AG10803 (cell line): Measurements from ENCODE around the gene PHLPP1.

ENCODE experiments used
- DNase-seq: peaks from one replicate; pipeline ENCODE4 v3.0.0; 2010; ENCODE audit warnings: low read depth
- H3K4me3 ChIP-seq: 2 replicates; pipeline ENCODE4 v1.5.1; 2011; ENCODE audit warnings: mild to moderate bottlenecking, low read length, control low read depth
- TF ChIP-seq, protein P1 (sequence below): conservative IDR thresholded peaks from 2 replicates; pipeline ENCODE4 v1.5.1; 2011; ENCODE audit warnings: mild to moderate bottlenecking, low read length, control low read depth, inconsistent platforms

Gene PHLPP1

DNA sequence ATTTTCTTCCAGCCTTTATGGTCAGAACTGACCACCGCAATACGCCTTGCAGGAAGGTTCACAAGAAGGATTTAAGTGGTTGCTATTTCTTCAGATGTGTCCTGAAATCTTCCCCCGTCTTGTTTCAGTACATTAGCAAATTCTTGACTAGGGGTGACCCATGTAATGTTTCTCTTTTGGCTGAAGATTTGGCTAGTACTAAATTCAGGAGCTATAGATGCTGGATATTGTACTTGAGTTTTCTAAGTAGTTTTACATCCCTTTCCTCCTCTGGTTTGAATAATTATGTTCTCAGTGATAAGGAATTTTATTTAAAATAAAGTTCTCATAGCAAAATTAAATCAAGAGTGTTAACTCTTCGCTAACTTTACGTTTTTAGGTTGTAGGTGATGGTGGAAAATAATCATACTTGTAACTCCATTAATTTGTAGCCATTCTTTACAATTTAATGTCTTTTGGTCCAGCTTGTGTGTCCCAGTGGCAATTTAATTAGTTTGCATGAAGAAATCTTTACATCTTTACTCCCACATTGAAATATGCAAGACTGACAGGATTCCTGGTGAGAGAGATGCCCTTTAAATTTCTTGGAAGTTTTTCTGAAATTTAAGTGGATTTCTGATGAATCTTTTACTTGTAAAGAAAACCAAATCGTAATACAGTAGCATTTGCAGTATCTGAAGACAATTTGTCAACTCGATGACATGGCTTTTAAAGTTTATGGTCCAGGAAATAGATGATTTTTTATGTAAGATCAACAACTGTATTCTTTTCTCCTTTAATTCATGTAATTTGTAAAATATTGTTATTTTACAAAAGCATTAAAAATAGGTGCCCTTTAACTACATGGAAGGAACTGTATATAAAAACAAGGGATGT lies 2.8 kb downstream of the PHLPP1 start:
- TF ChIP-seq, protein P1, sequence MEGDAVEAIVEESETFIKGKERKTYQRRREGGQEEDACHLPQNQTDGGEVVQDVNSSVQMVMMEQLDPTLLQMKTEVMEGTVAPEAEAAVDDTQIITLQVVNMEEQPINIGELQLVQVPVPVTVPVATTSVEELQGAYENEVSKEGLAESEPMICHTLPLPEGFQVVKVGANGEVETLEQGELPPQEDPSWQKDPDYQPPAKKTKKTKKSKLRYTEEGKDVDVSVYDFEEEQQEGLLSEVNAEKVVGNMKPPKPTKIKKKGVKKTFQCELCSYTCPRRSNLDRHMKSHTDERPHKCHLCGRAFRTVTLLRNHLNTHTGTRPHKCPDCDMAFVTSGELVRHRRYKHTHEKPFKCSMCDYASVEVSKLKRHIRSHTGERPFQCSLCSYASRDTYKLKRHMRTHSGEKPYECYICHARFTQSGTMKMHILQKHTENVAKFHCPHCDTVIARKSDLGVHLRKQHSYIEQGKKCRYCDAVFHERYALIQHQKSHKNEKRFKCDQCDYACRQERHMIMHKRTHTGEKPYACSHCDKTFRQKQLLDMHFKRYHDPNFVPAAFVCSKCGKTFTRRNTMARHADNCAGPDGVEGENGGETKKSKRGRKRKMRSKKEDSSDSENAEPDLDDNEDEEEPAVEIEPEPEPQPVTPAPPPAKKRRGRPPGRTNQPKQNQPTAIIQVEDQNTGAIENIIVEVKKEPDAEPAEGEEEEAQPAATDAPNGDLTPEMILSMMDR: no peak
- DNase-seq: peak; percentile 7

DNA sequence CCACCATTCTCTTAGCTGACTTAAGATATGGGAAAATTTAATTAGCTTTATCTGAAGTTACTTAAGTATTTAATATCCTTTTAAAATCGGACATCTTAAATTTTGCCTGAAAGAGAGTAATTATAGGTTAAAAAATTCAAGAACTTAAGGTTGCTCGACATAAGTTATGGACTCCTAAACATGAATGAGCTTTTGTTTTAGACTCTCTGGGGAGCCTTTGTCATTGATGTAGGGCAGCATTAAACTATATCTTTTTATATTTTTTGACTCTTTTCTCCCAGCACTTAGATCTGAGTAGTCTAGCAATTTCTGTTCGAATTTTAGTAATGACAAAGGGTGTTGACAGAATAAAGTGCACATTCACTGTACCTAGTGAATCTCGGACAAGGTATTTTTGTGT lies 4.7 kb downstream of the PHLPP1 start:
- no peak for DNase-seq
- TF ChIP-seq, protein P1: no peak
- no peak overlapping the region for H3K4me3 ChIP-seq

More for the DNA sequence above, 2.8 kb downstream of the PHLPP1 start:
- H3K4me3 ChIP-seq: peak overlapping the region; percentile 66

DNA sequence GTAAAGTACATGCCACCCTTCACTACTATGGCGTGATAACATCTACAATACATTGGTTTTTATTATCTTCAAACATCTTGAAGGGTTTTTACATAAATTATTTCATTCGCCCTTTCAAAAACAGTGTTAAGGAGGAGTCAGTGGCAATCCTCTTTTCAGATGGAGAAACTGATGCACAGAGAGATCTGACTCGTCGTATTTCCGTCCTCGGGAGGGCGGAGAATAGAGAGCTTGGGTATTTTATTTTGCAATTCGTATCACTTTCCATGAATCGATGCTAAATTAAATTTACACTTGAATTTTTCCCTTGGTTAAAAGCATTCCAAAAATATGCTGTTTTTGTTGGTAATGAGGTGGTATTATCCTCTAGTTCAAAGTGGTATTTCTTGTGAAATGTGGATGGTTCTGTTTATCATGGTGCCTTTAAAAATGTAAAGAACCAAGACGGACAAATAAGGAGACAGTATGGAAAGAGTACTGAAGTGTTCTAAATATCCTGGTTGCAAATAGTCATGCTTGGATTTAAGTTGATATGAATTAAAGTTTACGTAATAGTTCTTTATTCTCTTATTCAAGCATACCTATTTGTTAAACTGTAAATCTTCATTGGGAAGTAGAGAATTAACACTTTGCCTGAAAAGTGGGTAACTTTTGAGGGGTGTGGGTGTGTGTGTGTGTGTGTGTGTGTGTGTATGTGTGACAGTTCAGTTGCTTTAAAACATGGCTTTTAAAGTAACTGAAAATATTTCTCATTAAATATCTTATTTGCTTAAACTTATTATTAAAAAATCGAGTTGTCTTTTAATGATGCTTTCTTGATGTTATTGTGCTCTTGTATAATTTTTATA lies 5.6 kb downstream of the PHLPP1 start:
- no peak for DNase-seq
- TF ChIP-seq, protein P1: no peak
- no peak overlapping the region for H3K4me3 ChIP-seq

DNA sequence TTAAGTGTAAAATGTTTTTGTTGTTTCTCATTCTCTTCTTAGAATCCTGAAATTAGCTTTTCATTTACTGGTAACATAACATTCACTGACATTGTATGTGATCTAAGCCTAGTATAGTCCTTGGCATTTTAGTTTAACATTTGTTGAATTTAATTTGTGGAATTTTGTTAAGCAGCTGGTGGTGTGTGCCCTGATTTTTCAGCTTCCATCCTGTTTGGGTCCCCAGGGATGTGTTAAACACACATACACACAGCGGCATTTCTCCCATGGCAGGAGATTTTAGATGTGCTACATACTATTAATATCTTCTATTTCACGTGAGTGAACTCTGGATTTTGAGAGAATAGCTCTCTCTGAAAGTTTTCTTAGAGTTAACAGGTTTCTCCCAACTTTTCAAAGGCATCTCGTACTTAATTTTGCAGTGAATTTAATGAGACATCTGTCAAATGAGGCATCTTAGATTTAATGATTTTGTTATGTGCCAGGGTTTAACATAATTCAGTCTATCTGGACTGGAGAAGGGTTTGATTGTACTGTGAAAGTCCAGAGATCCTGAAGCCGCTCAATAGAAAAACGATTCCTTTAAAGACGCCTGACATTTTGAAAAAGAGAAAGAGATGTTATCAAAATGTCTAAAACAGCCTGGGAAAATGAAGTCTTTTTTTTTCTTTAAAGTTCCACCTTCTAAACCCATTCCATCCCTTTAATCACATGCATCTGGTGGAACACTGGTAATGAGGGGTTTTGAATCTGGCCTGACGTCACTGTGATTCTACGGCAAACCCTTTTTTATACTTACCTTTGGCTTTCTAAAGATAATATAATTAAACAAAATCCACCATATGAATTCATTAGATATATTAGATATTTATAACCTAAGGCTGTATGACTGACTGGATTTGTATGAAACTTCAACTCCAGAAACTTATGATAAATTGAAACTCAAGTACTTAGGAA lies 6.8 kb downstream of the PHLPP1 start:
- DNase-seq: no peak
- TF ChIP-seq, protein P1: no peak
- H3K4me3 ChIP-seq: no peak overlapping the region

DNA sequence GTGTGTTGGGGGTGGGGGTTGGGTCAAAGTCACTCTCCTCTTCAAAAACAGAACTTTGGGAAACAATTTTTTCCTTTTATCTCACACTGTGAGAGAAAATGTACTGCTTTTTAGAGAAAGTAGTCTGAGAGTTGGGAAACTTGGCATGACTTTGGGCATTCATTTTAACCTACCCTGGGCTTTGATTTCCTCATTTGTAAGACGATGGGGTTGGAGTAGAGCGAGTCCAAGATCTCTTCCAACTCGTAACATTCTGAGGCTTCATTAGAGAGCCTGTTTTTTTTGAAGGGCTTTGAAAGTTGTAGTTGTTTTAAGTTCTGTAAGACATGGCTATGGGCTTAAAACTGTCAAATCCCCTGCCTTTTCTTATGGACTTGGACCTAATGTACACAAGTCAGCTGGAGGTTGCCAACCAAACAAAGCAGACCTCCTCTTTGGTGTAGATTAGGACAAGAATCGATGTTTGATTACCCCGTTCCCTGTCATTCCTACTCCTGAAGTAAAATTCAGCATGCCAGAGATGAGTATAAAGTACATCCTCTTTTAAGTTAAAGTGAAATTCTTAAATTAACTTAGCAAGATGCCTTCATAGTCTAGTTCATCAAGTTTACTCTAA lies 8.4 kb downstream of the PHLPP1 start:
- no peak overlapping the region for H3K4me3 ChIP-seq
- TF ChIP-seq, protein P1: no peak
- DNase-seq: no peak

DNA sequence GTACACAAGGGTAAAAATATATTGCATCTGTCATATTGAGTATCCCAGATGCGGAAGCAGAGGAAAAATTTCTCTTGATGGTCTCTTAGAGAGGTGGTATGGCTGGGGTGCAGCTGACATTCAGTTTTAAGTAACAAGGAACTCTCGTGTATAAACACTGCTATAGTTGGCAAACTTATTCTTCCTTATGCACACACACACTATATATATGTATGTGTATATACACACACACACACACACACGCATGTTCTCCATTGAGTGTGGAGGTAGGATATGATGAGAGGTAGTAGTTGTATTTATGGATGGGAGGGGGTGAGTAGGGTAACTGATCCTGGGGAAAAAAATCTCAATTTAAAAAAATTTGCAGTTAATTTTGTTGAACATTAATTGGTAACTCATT lies 10.6 kb downstream of the PHLPP1 start:
- no peak for DNase-seq
- TF ChIP-seq, protein P1: no peak
- no peak overlapping the region for H3K4me3 ChIP-seq
